HL-60 (cell line): ENCODE results near the gene NTRK2.

Experiments
- CTCF ChIP-seq: IDR thresholded peaks from one replicate; pipeline ENCODE4 v1.5.1; 2011; ENCODE audit warnings: low read length, control low read depth, inconsistent platforms; ENCODE audit not compliant: insufficient read depth
- GABPA ChIP-seq: IDR thresholded peaks from 2 replicates; pipeline ENCODE4 v1.6.1; 2012; ENCODE audit warnings: low read depth
- POLR2AphosphoS5 ChIP-seq: IDR thresholded peaks from 2 replicates; pipeline ENCODE4 v1.6.1; 2012; ENCODE audit warnings: low read depth
- SPI1 ChIP-seq: IDR thresholded peaks from 2 replicates; pipeline ENCODE4 v1.6.1; 2012; ENCODE audit warnings: low read depth, mild to moderate bottlenecking, borderline replicate concordance
- TF ChIP-seq, protein P1 (sequence below): IDR thresholded peaks from 2 replicates; pipeline ENCODE4 v1.6.1; 2012; ENCODE audit warnings: low read depth; ENCODE audit not compliant: insufficient replicate concordance

DNA sequence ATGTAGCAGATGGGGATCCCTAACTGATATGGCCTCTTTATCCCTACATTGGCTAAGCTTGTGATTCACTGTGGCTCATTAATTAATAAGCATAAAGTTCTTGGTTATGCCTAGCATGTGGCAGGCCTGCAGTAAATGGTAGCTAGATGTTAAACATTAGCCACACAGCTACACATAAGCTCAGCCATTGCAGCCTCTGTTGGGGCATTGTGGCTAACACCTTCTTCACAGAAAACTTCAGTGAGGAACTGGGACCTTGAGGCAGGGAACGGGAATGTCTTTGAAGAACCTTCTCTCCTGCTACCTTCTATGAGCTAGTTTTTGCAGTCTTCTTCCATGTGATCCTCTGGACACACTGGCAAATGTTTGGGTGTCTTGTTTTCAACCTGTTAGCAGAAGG is 338.2 kb downstream of the NTRK2 start:
- TF ChIP-seq CTCF (no peak), POLR2AphosphoS5 (no peak), GABPA (no peak), SPI1 (no peak)
- TF ChIP-seq, protein P1, sequence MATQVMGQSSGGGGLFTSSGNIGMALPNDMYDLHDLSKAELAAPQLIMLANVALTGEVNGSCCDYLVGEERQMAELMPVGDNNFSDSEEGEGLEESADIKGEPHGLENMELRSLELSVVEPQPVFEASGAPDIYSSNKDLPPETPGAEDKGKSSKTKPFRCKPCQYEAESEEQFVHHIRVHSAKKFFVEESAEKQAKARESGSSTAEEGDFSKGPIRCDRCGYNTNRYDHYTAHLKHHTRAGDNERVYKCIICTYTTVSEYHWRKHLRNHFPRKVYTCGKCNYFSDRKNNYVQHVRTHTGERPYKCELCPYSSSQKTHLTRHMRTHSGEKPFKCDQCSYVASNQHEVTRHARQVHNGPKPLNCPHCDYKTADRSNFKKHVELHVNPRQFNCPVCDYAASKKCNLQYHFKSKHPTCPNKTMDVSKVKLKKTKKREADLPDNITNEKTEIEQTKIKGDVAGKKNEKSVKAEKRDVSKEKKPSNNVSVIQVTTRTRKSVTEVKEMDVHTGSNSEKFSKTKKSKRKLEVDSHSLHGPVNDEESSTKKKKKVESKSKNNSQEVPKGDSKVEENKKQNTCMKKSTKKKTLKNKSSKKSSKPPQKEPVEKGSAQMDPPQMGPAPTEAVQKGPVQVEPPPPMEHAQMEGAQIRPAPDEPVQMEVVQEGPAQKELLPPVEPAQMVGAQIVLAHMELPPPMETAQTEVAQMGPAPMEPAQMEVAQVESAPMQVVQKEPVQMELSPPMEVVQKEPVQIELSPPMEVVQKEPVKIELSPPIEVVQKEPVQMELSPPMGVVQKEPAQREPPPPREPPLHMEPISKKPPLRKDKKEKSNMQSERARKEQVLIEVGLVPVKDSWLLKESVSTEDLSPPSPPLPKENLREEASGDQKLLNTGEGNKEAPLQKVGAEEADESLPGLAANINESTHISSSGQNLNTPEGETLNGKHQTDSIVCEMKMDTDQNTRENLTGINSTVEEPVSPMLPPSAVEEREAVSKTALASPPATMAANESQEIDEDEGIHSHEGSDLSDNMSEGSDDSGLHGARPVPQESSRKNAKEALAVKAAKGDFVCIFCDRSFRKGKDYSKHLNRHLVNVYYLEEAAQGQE = no peak
